GM21381 (cell line): ENCODE measurements around the gene SCARB1.

ENCODE experiments used
- ATAC-seq: cut with Tn5 transposase; IDR thresholded peaks from one replicate; pipeline ENCODE4 v1.9.1; 2021; ENCODE audit warnings: mild to moderate bottlenecking, moderate library complexity; ENCODE audit not compliant: unreplicated experiment

The SCARB1 gene

DNA sequence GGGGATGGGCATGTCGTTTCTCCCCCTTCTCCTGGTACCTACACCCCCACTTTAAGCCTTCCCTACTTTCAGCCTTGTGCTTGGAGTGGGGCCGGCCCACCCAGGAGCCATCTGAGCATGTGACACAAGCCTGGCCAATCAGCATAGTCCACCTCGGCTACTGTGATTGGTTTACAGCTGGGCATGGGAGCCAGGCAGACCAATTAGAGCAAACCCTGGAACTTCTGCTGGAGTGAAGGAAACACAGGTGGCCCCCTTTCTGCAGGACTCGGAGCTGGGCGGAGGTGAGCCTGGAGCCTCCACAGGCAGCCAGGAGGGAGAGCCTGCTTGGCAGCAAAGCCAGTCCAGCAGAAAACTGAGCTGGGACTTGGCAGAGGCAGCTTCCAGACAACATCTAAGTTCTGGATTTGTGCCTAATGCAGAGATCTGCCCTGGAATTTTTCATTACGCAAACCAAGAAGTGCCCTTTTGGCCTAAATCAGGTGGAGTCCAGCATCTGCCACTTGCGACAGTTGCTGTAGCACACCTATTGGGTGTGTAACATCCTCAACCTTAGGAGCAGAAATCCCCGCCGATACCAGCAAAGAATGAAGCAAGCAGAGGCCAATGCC lies 59.5 kb downstream of the SCARB1 start:
- no peak for ATAC-seq

DNA sequence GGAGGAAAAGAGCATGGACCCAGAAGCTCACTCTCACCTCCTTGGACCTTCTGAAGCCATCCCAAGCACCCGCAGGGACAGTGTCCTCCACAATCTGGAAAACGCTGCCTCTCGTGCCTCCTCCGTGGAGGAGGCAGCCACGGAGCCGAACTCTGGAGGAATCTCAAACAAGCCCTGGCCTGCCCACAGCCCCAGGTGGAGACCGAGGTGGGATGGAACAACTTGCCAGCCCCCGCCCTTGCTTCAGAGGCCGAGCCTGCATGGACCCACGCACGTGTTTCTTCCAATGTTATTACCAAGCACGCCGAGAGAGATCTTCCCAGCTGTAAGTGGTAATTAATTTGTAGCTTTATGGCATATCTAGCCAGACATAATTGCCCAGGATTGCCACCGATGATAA lies 61.3 kb downstream of the SCARB1 start:
- ATAC-seq: no peak

DNA sequence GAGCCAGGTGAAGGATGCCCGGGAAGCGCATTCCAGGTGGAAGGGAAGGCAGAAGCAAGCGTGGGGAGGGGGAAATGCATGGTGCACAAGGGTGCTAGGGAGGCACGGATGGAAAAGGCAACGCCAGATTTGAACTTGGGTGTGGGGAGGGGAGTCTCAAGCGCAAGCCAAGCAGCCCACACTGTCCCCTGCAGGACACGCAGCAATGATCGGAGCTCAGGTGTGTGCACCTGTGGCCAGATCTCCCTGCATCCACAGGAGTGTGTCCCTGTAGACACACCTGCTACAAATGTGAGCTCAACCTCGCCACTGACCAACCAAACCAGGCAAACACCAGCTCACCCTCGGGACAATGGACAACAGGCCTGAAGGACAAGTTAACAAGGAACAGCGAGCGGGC lies 63.2 kb downstream of the SCARB1 start:
- ATAC-seq: no peak

DNA sequence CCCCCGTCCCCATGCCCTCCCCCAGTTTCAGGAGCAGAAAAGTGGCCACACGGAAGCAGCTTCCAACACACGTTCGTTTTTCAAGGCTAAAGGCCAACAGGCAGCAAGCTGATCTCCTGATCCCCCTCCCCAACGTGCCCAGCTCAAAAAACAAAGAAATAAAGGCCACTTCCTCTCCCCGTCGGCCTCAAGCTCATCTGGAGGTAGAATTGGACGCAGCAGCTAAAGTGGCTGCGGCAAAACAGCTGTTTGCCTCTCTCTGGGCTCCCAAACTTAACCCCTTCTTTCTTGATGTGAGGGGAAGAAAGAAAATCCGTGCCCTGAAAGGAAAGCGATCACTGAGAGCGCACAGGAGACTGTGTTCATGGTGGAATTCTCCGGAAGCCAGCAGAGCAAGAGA lies 66.3 kb downstream of the SCARB1 start:
- no peak for ATAC-seq

DNA sequence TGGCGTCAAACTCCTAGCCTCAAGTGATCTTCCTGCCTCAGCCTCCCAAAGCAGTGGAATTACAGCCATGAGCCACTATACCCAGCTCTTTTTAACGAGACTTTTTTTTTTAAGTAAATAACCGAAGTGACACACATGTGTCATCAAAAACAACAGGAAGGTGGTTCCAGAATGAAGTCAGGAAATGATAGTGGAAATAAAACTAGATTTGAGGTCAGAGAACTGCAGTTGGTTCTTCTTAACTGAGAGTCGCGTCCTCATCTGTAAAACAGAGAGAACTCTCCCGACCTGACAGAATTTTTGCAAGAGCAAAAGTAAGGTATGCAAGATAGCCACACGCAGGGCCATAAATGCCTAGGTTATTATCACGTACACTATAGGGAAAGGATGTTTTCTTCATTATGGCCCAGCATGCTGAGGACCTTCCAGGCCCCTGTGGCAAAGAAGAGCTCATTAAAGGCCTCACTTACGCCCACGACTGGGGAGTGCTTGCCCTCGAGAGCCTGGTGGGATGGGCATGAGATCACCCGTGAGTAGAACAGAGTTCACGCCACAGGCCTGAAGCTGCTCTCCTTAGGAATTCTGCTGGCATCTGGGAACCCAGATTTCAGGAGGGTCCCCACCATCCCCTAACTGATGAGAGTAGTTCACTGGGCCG lies 67.2 kb downstream of the SCARB1 start:
- ATAC-seq: no peak

DNA sequence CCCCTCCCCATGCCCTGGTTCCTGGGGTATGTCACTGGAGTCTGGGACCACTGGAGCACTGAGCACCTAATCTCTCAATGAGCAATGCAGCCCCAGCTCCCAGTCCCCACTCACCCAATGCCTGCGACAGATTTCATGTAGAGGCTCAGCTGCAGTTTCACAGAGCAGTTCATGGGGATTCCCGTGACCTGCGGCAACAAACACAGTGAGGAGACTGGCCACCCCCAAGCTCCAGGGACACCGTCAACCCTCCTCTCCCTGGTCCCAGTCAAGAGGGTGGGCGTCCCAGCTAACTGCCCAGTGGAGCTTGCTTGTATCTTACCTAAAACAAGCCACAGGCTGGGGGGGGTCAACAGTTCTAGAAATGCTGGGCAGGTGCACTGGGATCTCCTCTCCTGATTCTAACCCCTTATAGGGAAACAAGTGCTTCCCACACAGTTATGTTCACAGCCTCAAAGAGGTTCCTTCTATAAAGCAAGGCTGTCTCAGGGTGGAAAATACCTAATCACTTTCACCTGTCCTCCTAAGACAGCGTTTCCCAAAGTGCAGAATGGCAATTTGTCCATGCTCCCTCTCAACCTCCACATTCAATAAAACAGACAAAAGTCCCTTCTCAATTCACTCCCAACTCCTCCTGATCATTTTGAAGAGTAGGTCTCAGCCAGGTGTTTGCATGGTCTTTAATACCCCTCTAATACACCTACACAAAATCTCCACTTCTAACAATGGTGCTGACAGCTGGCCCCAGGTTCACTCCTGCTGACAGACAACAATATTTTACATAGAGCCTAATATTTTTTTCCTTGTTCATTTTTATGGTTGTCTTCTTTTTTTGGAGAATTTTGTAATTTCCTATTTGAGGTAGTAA lies 68.3 kb downstream of the SCARB1 start:
- ATAC-seq: peak; percentile 50

DNA sequence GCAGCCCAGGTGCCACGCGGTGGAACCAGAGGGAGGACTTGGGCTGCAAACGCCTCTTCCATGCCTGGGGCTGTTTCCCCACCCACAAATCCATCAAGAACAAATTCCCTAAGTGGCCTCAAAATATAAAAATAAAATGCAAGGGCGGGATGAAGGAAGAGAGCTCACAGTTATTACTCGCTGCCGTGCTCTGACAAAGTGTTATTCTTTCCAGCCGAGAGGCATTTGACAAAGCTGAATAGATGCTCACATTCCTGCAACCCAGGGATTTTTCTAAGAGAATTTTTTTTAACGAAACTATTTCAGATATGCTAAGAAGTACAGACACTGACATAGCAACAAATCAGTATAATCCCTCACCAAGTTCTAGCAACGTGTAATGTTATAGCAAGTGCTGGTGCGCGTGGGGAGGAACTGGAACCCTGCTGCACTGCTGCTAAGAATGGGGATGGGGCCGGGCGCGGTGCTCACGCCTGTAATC lies 70.7 kb downstream of the SCARB1 start:
- no peak for ATAC-seq

DNA sequence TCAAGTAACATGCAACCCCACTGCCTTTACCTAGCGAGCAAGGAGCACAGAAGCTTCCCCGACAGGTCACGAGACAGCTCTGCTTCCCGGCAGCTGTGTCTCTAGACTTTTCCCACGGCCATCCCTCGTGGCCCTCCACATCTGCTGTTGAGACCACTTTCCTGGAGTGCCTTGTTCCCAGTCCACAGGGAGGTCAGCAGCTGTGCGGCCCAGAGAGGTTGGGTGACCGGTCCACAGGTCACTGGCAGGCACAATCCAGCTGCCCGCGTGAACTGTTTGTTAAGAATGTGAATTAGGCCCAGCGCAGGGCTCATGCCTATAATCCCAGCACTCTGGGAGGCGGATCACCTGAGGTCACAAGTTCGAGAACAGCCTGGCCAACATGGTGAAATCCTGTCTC lies 71.5 kb downstream of the SCARB1 start:
- ATAC-seq: no peak

DNA sequence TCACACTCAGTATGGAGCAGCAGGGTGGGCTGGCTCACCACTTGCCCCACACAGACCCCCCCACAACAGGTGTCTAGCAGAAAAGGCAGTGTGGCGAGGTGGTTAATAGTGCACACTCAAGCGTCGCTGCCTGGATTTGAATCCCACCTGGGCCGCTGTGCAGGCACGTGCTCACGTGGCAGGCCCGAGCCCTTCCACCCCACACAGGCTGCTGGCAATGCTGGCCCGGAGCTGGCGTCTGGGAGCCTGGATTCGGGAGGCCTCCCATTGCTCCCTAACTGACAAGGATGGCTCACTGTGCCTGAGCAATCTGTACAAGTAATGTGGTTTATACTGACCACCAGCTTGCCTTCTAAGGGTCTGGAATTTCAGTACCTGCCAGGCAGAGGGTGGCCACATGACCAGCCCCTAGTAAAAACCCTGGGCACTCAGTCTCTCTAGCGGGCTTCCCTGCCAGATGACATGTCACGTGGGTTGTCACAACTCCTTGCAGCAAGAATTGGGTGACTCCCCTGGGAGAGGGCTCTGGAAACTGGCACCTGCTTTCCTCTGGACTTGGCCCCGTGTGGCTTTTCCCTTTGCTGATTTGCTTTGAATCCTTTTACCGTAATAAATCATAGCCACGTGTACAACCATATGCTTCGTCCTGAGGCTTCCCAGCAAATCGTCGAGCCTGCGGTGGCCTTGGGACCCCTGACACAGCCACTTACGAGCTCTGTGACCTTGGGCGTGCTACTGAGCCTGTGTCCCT lies 72.8 kb downstream of the SCARB1 start:
- ATAC-seq: no peak

DNA sequence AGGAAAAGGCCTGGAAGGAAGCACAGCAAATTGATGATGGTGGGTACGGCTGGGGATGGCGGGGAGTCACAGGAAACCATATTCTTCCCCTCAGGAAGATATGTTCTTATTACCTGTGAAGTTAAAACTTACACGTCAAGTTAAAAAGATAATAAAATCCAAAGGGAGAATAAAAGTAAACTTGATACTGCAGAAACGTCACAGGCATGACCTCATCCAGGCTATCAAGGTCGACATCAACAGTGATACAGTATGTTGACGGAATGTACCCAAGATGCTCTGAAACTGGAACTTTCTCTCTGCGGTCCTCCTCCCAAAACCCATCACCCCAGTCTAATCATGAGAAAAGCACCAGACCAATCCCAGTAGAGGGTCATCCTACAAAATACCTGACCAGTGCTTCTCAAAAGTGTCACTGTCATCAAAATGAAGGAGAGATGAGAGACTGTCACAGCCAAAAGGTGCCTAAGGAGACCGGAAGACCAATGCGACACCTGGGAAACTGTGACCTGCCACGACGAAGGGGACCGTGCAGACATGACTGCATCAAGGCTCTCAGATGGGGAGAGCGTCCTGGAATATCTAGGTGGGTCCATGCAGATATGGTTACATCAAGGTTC lies 74.6 kb downstream of the SCARB1 start:
- no peak for ATAC-seq

DNA sequence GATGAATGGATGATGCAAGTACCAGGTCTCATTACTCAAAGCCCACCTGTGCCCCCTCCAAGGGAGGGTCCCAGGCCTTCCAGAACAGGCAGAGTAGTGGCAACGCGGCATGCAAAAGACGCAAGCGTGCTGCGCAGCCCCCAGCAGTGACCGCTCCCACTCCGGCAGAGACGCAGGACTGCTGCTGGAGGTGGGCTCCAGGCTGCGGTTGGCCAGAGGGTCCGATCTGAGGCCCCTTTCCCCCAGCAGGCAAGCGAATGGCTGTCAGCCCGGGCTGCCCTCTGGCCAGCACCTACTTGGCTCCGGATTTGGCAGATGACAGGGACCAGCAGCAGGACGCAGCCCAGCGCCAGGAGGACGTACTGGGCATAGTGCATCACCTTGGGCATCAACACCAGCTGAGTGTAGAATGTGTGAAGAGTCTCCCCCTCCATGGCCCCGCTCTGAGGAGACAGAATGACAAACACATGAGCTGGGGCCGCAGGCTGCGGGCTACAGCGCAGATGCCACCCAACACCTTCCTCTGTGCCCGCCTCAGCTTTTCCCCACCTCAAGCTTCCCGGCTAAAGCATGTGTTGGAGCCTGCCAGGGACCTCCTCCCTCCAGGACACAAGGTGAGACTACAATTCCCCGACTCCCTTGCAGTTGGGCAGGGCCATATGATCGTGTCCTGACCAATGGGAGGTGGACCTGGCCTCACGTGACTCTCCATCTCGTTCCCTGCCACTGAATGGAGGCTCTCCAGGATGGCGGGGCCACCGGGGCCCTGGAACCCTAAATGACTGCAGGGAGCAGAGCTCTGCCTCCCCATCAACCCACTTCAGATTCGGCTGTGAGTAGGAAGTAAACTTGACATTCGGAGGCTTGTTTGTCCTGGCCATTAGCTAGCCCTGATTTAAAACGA lies 77.4 kb downstream of the SCARB1 start:
- ATAC-seq: no peak

DNA sequence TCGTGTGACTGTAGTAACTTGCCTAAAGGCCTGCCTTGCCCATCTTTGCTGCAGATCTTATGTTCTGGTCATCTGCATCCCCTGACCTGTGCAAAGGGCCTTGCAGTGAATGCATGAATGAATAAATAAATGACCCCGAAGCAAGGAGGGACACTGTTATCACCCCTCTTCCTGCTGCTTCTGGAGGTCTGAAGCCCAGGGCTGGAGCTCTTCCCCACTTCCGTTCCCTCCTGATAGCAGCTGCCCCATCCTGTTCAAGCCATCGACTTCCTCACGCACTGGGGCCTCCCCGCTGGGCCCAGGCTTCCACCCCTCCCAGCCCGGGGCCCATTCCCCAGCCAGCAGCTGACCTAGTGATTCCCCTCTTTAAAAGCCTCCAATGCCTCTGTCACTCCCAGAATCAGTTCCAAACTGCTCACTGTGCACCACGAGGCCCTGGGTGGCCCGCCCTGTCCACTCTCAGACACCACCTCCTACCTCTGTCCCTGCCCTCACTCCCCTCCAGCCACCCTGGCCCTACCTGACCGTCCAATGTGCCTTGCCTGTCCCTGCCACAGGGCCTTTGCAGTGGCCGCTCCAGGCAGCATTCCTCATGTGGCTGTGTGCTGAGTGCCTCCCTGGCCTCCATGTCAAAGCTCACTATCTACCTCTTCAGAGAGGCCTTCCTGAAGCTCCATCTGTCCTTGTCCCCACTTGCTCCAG lies 78.6 kb downstream of the SCARB1 start:
- ATAC-seq: no peak

DNA sequence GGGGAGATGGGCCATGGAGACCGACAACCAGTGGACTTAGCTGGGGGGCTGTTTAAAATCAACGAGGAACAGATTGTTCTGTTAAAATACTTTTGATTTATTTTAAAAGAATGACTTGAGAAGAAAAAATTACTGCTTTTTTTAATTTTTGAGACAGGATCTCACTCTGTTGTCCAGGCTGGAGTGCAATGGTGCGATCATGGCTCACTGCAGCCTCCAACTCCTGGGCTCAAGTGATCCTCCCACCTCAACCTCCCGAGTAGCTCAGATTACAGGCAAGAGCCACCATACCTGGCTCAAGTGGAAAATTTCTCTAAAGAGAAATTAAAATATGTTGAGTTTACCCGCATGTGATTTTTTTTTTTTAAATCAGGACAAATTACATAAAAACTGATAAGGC lies 80.6 kb downstream of the SCARB1 start:
- ATAC-seq: no peak

DNA sequence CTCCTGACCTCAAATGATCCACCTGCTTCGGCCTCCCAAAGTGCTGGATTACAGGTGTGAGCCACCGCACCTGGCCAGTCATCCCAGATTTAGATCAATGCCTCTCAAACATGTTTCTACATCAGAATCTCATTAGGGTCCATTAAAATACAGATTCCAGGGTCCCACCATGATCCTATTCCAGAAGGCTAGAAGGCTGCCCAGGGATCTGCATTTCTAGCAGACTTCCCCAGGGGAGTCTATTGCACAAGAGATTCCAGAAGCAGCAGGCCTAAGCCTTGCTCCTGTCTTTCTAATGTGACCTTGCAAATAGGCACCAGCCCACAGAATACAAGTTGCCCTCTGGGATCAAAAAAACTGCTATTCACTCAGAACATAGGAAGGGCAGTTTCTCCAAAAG lies 81.5 kb downstream of the SCARB1 start:
- ATAC-seq: no peak

DNA sequence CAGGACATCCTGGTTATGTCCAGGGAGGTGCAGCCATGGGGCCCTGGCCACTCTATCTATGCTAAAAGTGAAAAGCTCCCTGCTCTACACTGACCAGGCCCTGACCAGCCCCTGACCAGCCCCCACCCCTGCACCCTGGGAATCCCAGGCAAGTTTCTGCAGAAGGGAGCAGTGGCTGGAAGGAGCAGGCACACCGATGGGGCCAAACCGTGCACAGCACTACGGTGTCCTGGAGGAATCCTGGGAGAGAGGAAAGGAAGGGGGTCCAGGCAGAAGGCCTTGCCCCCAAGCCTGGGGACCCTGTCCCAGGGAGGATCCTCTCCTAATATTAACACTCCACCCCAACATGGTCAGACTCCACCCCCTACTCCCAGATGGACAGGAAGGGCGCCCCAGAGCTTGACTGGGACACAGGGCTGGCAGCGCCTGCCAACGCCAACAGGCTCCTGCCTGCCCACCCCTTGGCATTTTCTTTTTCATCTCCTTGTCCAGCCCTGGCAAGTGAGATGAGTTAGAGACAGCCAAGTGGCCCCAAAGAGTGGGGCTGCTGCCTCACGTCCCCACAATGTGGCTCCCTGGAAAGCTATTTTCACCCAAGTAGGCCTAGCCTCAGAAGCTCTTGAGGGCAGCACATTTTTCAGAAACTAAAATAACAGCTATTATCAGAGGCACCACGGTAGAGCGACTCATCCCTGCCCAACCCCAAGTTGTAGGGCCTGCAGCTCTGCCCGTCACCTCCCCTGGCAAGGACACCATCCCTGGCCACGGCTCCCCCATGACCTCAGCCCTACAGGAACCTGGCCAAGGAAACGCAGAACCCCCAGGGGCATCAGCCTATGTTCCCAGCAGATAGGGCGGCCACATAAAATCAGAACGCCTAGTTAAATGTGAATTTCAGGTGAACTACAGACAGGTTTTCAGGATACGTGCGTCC lies 82.6 kb downstream of the SCARB1 start:
- ATAC-seq: no peak

DNA sequence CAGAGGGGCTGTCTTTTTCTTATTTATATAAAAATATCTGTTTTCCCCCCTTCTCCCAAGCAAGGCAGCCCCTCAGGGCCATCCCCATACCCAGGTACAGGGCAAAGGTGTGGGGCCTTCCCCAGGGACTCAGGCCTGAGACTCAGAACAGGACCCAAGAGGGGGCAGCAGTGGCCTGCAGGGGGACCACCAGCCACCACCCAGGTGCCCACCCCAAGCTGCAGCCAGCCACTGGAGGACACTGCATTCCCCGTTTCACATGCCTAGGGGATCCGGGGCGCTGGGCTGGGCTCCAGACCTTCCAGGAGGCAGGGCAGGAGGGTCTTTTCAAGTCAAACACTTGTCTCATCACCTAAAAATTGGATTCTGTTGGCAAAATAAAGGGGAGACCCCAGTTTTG lies 83.3 kb downstream of the SCARB1 start:
- ATAC-seq: no peak

DNA sequence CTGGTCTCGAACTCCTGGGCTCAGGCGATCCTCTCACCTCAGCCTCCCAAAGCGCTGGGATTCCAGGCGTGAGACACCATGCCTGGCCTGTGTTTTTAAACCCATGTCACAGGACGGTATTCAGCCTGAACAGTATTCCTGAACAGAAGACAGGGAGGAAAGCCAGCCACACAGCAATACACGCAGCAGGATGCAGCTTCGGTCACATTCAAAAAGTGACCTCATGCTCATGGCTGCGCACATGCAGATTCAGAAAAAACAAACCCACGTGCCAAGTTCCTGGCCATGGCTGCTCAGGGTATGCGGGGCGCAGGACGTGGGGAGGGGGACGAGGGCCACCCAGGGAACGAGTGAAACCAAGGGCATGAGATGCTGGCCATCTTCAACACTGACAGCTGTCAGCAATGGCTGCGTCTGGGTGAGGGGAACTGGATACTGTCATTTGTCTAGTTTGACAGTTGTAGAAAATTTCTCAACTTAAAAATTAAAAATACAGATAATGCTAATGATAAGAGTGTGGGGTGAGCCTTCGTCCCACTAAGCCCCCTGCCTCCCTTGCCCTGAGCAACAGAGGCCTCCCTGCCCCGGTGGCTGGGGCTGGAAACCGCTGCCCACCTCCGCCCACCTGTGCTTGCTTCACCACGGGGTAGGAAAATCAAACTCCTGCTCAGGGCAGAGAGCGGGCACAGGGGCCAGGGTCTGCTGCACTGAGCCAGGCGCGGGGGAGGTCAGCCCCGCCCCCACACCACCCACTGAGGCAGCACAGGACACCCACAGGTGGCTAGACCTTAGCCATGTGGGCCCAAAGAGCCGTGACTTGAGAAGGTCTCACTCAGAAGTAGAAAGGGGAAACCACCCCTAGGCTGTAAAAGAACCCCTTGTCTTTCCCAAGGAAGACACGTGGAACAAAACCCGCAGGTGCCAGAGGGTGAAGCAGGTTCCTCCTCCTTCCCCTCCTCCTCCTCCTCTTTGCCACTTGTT lies 84.2 kb downstream of the SCARB1 start:
- ATAC-seq: no peak
